Mesothelial cell of epicardium (in vitro differentiated cells): ENCODE results near the gene DES. TPM values are rescaled to one million over a fixed set of nuclear protein-coding genes. Genes with fewer than 3 reads are reported as not detected.

ENCODE experiments used
- DNase-seq, 2 experiments: peaks; one replicate each; pipeline ENCODE4 v3.0.0; 2021; ENCODE audit warnings: low spot score in 2 of 2; ENCODE audit not compliant: unreplicated experiment in 2 of 2
- H3K27ac Mint-ChIP-seq: 2 replicates; pipeline ENCODE4 v1.8.0; 2021; ENCODE audit warnings: mixed read lengths
- H3K27me3 Mint-ChIP-seq: 2 replicates; pipeline ENCODE4 v1.8.0; 2021; ENCODE audit warnings: low read depth, mixed read lengths
- H3K36me3 Mint-ChIP-seq: 2 replicates; pipeline ENCODE4 v1.8.0; 2021; ENCODE audit warnings: mixed read lengths
- H3K4me1 Mint-ChIP-seq: 2 replicates; pipeline ENCODE4 v1.8.0; 2021; ENCODE audit warnings: mixed read lengths
- H3K4me3 Mint-ChIP-seq: 2 replicates; pipeline ENCODE4 v1.8.0; 2021; ENCODE audit warnings: mild to moderate bottlenecking, moderate library complexity, mixed read lengths
- H3K9me3 Mint-ChIP-seq: 2 replicates; pipeline ENCODE4 v1.8.0; 2021; ENCODE audit warnings: mixed read lengths
- total RNA-seq: library from RNA; stranded (reverse); gene quantifications from 3 replicates; pipeline ENCODE4 v1.2.1, GENCODE V29; 2021
- TF ChIP-seq, protein P1 (sequence below): fragments of 200-600 bp; sonication (generic); IDR thresholded peaks from one replicate; pipeline ENCODE4 v1.5.0; 2021; ENCODE audit warnings: antibody characterized with exemption; ENCODE audit not compliant: unreplicated experiment

DES gene
- total RNA-seq, 1 donor from 2014 or later: 33.0 TPM

DNA sequence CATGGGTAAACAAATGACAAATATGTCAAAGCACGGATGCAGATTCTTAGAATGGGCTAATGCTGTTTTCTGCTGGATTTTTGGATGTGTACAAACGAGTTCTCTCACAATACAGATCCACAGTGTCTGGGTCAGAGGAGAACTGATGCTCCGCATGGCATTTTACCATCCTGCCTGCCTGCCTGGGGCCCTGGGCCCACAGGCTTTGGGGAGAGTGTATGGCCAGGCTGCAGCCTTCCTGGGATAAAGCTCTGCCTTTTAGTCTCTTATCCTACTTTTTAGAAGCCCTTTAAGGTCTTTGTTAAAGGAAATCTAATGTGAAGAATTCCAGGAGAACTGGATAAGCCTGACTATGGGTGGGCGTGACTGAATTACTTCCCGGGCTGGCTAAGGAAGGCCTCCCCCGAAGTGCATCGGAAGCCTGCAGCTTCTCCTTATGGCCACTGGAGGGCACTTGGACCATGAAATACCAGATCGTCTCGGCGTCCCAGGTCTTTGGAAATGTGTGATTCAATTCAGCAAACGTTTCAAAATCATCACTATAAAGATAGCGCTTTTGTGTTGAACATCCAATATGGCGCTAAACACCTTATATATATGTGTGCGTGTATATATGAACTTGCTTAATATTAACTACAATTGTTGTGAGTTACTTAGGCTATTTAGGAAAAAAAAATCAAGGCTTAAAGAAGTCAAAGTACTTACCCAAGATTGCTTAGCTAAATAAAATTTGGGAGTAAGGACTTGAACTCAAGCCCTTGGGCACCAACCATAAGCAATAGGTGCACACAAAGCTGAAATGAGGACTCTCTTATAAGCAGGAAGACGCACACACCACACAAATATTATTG, 15.3 kb upstream of the DES start:
- H3K27ac Mint-ChIP-seq: peak overlapping the region; percentile 6
- H3K27me3 Mint-ChIP-seq: no peaks in the 10 kb centered on the region
- no peak overlapping the region for H3K4me3 Mint-ChIP-seq
- no peaks in the 10 kb centered on the region for H3K9me3 Mint-ChIP-seq
- no peaks in the 10 kb centered on the region for H3K36me3 Mint-ChIP-seq
- peaks cover 53% of the 10 kb centered on the region for H3K4me1 Mint-ChIP-seq
- TF ChIP-seq, protein P1, sequence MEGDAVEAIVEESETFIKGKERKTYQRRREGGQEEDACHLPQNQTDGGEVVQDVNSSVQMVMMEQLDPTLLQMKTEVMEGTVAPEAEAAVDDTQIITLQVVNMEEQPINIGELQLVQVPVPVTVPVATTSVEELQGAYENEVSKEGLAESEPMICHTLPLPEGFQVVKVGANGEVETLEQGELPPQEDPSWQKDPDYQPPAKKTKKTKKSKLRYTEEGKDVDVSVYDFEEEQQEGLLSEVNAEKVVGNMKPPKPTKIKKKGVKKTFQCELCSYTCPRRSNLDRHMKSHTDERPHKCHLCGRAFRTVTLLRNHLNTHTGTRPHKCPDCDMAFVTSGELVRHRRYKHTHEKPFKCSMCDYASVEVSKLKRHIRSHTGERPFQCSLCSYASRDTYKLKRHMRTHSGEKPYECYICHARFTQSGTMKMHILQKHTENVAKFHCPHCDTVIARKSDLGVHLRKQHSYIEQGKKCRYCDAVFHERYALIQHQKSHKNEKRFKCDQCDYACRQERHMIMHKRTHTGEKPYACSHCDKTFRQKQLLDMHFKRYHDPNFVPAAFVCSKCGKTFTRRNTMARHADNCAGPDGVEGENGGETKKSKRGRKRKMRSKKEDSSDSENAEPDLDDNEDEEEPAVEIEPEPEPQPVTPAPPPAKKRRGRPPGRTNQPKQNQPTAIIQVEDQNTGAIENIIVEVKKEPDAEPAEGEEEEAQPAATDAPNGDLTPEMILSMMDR: peak; percentile 80
- peak in 1 of 2 experiments; percentile 75 for DNase-seq

DNA sequence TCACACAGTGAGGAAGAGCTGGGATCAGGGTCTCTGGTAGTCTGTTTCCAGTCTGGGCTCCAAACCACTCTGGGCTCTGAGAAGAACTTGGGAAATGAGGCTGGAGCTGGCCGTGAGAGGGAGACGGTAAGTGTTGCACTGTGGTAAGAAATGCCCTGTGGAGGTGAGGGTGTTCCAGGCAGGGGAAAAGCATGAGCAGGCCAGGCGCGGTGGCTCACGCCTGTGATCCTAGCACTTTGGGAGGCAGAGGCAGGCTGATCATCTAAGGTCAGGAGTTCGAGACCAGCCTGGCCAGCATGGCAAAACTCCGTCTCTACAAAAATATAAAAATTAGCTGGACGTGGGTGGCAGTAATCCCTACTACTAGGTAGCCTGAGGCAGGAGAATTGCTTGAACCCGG, 14.3 kb upstream of the DES start:
- Mint-ChIP-seq H3K4me3 (no peak overlapping the region), H3K36me3 (no peaks in the 10 kb centered on the region), H3K9me3 (no peaks in the 10 kb centered on the region), H3K27ac (no peak overlapping the region), H3K4me1 (peaks cover 59% of the 10 kb centered on the region), H3K27me3 (no peaks in the 10 kb centered on the region)
- DNase-seq: no peak
- TF ChIP-seq, protein P1: no peak

DNA sequence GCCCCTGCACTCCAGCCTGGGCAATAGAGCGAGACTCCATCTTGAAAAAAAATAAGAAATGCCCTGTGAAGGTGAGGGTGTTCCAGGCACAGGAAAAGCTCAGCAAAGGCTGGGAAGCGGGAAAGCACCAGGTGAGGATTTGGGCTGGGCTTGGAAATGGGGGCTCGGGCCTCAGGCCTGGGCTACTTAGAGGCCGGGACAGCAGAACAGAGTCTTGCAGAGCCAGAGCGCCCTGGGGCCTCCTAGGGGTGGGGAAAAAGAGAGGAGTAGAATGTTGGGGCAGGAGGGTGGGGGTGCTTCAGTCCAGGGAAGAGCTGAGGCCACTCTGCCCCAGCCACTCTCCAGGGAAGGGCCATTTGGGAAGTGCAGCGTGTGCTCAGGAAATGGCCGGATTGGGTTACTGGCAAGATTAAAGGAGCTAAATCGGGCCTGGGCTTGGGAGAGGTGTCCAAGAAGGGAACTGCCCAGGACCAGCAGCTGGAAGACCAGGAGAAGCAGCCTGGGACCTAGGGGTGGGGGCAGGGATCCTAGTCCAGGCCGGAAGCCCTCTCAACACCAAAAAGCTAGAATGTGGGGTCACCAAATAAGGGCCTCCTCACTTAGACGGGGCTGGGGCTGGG, 13.8 kb upstream of the DES start:
- peak overlapping the region; percentile 34 for H3K27ac Mint-ChIP-seq
- no peak for DNase-seq
- TF ChIP-seq, protein P1: no peak
- no peaks in the 10 kb centered on the region for H3K36me3 Mint-ChIP-seq
- H3K27me3 Mint-ChIP-seq: no peaks in the 10 kb centered on the region
- peaks cover 56% of the 10 kb centered on the region for H3K4me1 Mint-ChIP-seq
- H3K9me3 Mint-ChIP-seq: no peaks in the 10 kb centered on the region
- H3K4me3 Mint-ChIP-seq: no peak overlapping the region

DNA sequence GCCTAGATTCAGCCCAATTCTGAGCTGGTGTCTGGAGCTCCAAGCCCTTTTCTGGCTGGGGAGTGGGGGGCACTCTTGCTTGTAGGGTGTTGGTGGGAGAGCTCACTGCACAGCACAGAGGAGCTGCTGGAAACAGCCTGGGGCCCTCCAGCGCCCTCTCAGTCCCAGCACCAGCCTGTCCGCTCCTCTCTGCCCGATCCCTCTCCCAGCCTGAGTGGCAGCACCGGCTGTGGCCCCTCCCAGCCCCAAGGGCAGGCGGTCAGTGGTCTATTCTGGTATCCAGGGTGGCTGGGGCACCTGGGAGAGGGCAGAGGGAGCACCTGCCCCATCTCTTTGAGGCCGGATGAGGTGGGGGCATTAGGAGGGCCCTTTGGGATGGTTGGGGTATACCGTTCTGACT, 13.2 kb upstream of the DES start:
- no peak for DNase-seq
- H3K9me3 Mint-ChIP-seq: no peaks in the 10 kb centered on the region
- TF ChIP-seq, protein P1: no peak
- no peak overlapping the region for H3K27ac Mint-ChIP-seq
- H3K36me3 Mint-ChIP-seq: no peaks in the 10 kb centered on the region
- peaks cover 2% of the 10 kb centered on the region for H3K27me3 Mint-ChIP-seq
- H3K4me3 Mint-ChIP-seq: no peak overlapping the region
- H3K4me1 Mint-ChIP-seq: peaks cover 53% of the 10 kb centered on the region

DNA sequence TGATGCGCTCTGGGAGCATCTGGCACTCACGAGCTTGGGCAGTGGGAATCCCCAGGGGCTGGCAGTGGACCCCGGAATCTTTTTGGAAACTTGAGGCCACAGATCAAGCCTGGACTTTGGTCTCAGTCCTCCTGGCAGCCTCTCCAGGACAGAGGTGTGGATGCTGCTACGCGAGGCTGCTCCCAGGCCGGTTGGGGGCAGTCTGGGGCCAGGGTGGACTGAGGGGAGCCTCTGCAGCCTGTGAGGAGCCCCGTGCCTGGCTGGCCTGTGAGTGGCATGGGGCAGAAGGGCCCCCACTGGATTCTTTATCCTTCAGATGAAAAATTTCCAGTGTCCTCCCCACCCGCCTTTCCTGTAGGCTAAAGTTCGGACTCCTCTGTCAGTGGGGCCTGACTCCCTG, 12.7 kb upstream of the DES start:
- peaks cover 2% of the 10 kb centered on the region for H3K27me3 Mint-ChIP-seq
- H3K4me1 Mint-ChIP-seq: peaks cover 48% of the 10 kb centered on the region
- H3K9me3 Mint-ChIP-seq: no peaks in the 10 kb centered on the region
- no peak overlapping the region for H3K27ac Mint-ChIP-seq
- TF ChIP-seq, protein P1: no peak
- no peak overlapping the region for H3K4me3 Mint-ChIP-seq
- DNase-seq: no peak
- H3K36me3 Mint-ChIP-seq: no peaks in the 10 kb centered on the region
